IMR-90 (cell line): ENCODE measurements around the gene TRIM27. TPM values are rescaled to one million over a fixed set of nuclear protein-coding genes. Genes with fewer than 3 reads are reported as not detected.
"Not testable (repeated sequence)": the region's sequence is repeated elsewhere in the genome, so short reads cannot be mapped to it uniquely, and the experiment has no call there.

Experiments
- ATAC-seq: fragments of 200-7000 bp; cut with Tn5 transposase; 2 replicates; pipeline ENCODE4 v1.9.1; 2020; ENCODE audit warnings: low read depth, mild to moderate bottlenecking, moderate library complexity
- BruUV-seq: library from RNA; stranded (reverse); fragments of 400-500 nt; replicated peaks from 2 replicates; lab custom pipeline; 2021; lab: Mats Ljungman, UMichigan
- CTCF ChIA-PET: fragments of 300-600 bp; formaldehyde crosslinking; extraction: SDS; loops from one replicate; lab custom pipeline; 2021; ENCODE audit warnings: antibody characterized with exemption; lab: Yijun Ruan, JAX
- POLR2A ChIA-PET: fragments of 300-600 bp; sonication (Branson Sonifier 250); formaldehyde crosslinking; loops from one replicate; lab custom pipeline; 2022; ENCODE audit warnings: antibody characterized with exemption; ENCODE audit not compliant: unreplicated experiment; lab: Charles Lee
- DNase-seq: peaks from one replicate; pipeline ENCODE4 v3.0.0; 2013
- H2AFZ ChIP-seq: replicated peaks from 2 replicates; pipeline ENCODE3; 2013; ENCODE audit warnings: low read length, mild to moderate bottlenecking; ENCODE audit not compliant: poor library complexity
- H2AK5ac ChIP-seq: 2 replicates; pipeline ENCODE4 v1.6.1; 2013; ENCODE audit warnings: low read depth, low read length, inconsistent platforms
- H2AK9ac ChIP-seq: replicated peaks from 2 replicates; pipeline ENCODE3; 2013; ENCODE audit warnings: mild to moderate bottlenecking, low read depth, low read length, moderate library complexity; ENCODE audit not compliant: poor library complexity
- H2BK120ac ChIP-seq: 2 replicates; pipeline ENCODE4 v1.6.1; 2013; ENCODE audit warnings: low read depth, low read length, inconsistent platforms
- H2BK15ac ChIP-seq: 3 replicates; pipeline ENCODE4 v1.6.1; 2013; ENCODE audit warnings: low read depth, low read length, inconsistent platforms
- H2BK20ac ChIP-seq: 2 replicates; pipeline ENCODE4 v1.6.1; 2013; ENCODE audit warnings: low read depth, mild to moderate bottlenecking, inconsistent platforms, low read length, moderate library complexity
- H2BK5ac ChIP-seq: 2 replicates; pipeline ENCODE4 v1.6.1; 2013; ENCODE audit warnings: mild to moderate bottlenecking, low read depth, low read length, inconsistent platforms; ENCODE audit not compliant: poor library complexity, severe bottlenecking
- H3K14ac ChIP-seq: replicated peaks from 2 replicates; pipeline ENCODE4 v1.6.1; 2013; ENCODE audit warnings: low read depth, low read length, inconsistent platforms
- H3K18ac ChIP-seq: 2 replicates; pipeline ENCODE4 v1.6.1; 2013; ENCODE audit warnings: low read depth, low read length, control low read depth
- H3K23ac ChIP-seq: 2 replicates; pipeline ENCODE4 v1.6.1; 2013; ENCODE audit warnings: low read depth, low read length, inconsistent platforms
- H3K27ac ChIP-seq: 2 replicates; pipeline ENCODE4 v1.5.1; 2013; ENCODE audit warnings: mild to moderate bottlenecking, control low read depth, low read length; ENCODE audit not compliant: insufficient read depth
- H3K27me3 ChIP-seq: 2 replicates; pipeline ENCODE4 v1.6.1; 2013; ENCODE audit warnings: low read length; ENCODE audit not compliant: control insufficient read depth, insufficient read depth
- H3K36me3 ChIP-seq: 2 replicates; pipeline ENCODE4 v1.6.1; 2013; ENCODE audit warnings: low read length, mixed read lengths; ENCODE audit not compliant: control insufficient read depth, insufficient read depth
- H3K4ac ChIP-seq: 2 replicates; pipeline ENCODE4 v1.6.1; 2013; ENCODE audit warnings: low read depth, low read length, inconsistent platforms
- H3K4me1 ChIP-seq: 2 replicates; pipeline ENCODE4 v1.6.1; 2013; ENCODE audit warnings: low read length, mixed read lengths; ENCODE audit not compliant: control insufficient read depth, insufficient read depth
- H3K4me2 ChIP-seq: 2 replicates; pipeline ENCODE4 v1.6.1; 2013; ENCODE audit warnings: low read depth, mild to moderate bottlenecking, control low read depth, low read length, moderate library complexity
- H3K4me3 ChIP-seq: 2 replicates; pipeline ENCODE4 v1.5.1; 2013; ENCODE audit warnings: low read depth, mild to moderate bottlenecking, control low read depth, low read length, moderate library complexity; ENCODE audit not compliant: insufficient read depth
- H3K56ac ChIP-seq: 2 replicates; pipeline ENCODE4 v1.6.1; 2013; ENCODE audit warnings: low read length, inconsistent platforms; ENCODE audit not compliant: insufficient read depth; ENCODE audit errors: extremely low read depth
- H3K79me1 ChIP-seq, 2 experiments: 2 replicates each; pipeline ENCODE4 v1.6.1; 2013; ENCODE audit warnings: low read length in 2 of 2, inconsistent platforms in 1 of 2, low read depth in 1 of 2
- H3K9ac ChIP-seq: 2 replicates; pipeline ENCODE4 v1.6.1; 2013; ENCODE audit warnings: low read depth, low read length, control low read depth
- H3K9me1 ChIP-seq: 2 replicates; pipeline ENCODE4 v1.6.1; 2013; ENCODE audit warnings: low read length, inconsistent platforms; ENCODE audit not compliant: insufficient read depth
- H3K9me3 ChIP-seq: 2 replicates; pipeline ENCODE4 v1.6.1; 2013; ENCODE audit warnings: low read length; ENCODE audit not compliant: control insufficient read depth, insufficient read depth
- H4K20me1 ChIP-seq: 2 replicates; pipeline ENCODE4 v1.6.1; 2013; ENCODE audit warnings: low read length, inconsistent platforms; ENCODE audit not compliant: insufficient read depth
- H4K5ac ChIP-seq: 2 replicates; pipeline ENCODE4 v1.6.1; 2013; ENCODE audit warnings: mild to moderate bottlenecking, low read depth, low read length, control low read depth
- H4K8ac ChIP-seq, 2 experiments: 2 replicates each; pipeline ENCODE4 v1.6.1; 2013; ENCODE audit warnings: low read depth in 2 of 2, low read length in 2 of 2, control low read depth in 1 of 2, inconsistent platforms in 1 of 2
- H4K91ac ChIP-seq: 2 replicates; pipeline ENCODE4 v1.6.1; 2013; ENCODE audit warnings: low read depth, low read length, inconsistent platforms; ENCODE audit not compliant: insufficient read depth
- MAFK ChIP-seq: IDR thresholded peaks from 2 replicates; pipeline ENCODE4 v1.6.1; 2012; ENCODE audit warnings: low read depth, low read length, improper control_type of control experiment
- WGBS, 2 experiments: methylation state at CpG; one replicate each; pipeline versions ENCODE4 v1.1.5 to v1.1.7; 2013; ENCODE audit warnings: missing lambda C conversion rate in 2 of 2; ENCODE audit not compliant: insufficient read length in 1 of 2; ENCODE audit errors: extremely low coverage in 2 of 2; 5-methylcytosine and 5-hydroxymethylcytosine counted together
- dilution Hi-C: fragments of 300-500 bp; cut with HindIII; formaldehyde crosslinking; loops from one replicate; pipeline ENCODE4 v1.14.3; 2018; ENCODE audit warnings: low sequenced_read_pairs; ENCODE audit not compliant: unreplicated experiment
- in situ Hi-C: fragments of 300-500 bp; cut with MboI; formaldehyde crosslinking; loops from 3 replicates; pipeline ENCODE4 v1.14.3; 2019; ENCODE audit warnings: low sequenced_read_pairs, inconsistent platforms, mixed read lengths
- intact Hi-C: fragments of 100-400 bp; cut with micrococcal nuclease; formaldehyde crosslinking; loops from 2 replicates; pipeline ENCODE4 v1.10.0; 2022
- polyA plus RNA-seq, 3 experiments: library from polyadenylated mRNA; depleted of rRNA; stranded (reverse); fragments of >200 nt; gene quantifications; 2 replicates each; pipeline ENCODE4 v1.2.3, GENCODE V29; 2012; ENCODE audit warnings: low replicate concordance in 1 of 3
- total RNA-seq: library from RNA; depleted of rRNA; stranded (reverse); fragments of >200 nt; gene quantifications from 2 replicates; pipeline ENCODE4 v1.2.3, GENCODE V29; 2012
- TF ChIP-seq, protein P1 (sequence below): fragments of 150-350 bp; IDR thresholded peaks from 2 replicates; pipeline ENCODE4 v1.6.1; 2016; ENCODE audit warnings: low read depth, mild to moderate bottlenecking, low read length, moderate library complexity, borderline replicate concordance

TRIM27 gene
- total and polyA plus RNA-seq, 2 of the 4 experiments (the other 2 are of a cell fraction) = 44.4 to 48.0 TPM

DNA sequence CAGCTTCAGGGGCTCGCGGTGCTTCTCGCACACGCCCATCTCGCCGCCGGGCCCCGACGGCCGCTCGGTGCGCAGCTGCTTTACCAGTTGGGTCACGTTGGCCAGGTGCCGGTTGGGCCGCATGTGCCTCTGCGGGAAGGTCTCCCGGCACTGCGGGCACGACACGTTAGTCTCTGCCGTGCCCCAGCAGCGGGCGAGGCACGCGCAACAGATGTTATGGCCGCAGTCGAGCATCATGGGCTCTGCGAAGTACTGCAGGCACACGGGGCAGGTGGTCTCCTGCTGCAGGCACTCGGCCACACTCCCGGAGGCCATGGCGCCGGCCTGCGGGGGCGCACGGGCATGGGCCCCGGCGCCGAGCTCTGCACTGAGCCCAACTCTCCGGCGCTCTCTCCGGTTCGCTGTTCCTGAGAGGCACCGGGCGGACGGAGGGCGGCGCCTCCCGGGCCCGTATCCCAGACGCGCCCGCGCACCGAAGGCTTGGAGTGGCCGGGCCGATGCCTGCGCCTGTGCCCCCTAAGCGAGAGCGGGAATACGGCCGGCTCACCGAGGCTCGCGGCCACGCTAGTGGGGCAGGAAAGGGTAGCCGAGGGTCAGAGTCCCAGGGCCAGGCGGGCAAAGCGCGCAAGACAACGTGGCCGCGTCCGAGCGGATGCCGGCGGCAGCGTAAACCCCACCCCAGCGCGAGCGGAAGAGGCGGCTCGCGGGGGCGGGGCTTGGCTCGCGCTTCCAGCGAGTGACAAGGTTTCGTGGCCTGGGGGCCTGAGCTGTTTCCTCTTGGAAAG, at the start of gene TRIM27 (continued):
- TF ChIP-seq MAFK = no peak
- TF ChIP-seq, protein P1, sequence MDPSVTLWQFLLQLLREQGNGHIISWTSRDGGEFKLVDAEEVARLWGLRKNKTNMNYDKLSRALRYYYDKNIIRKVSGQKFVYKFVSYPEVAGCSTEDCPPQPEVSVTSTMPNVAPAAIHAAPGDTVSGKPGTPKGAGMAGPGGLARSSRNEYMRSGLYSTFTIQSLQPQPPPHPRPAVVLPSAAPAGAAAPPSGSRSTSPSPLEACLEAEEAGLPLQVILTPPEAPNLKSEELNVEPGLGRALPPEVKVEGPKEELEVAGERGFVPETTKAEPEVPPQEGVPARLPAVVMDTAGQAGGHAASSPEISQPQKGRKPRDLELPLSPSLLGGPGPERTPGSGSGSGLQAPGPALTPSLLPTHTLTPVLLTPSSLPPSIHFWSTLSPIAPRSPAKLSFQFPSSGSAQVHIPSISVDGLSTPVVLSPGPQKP = no peak

DNA sequence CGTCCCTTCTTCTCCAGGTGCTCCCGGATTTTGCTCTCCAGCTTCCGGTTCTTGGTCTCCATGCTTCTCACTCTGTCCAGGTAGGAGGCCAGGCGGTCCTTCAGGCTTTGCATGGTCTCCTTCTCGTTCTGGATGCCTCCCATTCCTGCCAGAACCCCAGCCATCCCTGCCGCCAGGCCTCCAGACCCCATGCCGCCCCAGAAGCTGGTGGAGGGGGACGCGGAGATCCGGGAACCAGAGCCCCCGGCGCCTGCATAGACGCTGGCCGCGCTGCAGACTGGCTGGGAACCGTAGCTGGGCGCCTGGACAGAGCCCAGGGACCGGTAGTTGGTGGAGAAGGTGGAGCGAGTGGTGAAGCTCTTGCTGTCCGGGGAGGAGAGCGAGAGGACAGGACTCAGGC, 46.3 kb upstream of the TRIM27 start:
- H2BK120ac ChIP-seq, H2BK15ac ChIP-seq, H3K9me1 ChIP-seq, H2BK20ac ChIP-seq, CTCF ChIA-PET, BruUV-seq, H4K5ac ChIP-seq, DNase-seq, H3K18ac ChIP-seq, H3K27ac ChIP-seq, H3K27me3 ChIP-seq, in situ Hi-C loops, H3K36me3 ChIP-seq, H3K14ac ChIP-seq, H2AFZ ChIP-seq, H3K4me2 ChIP-seq, H3K9me3 ChIP-seq, H3K9ac ChIP-seq, H4K8ac ChIP-seq, H3K79me1 ChIP-seq, H2AK5ac ChIP-seq, POLR2A ChIA-PET, intact Hi-C loops, H2AK9ac ChIP-seq, H3K4ac ChIP-seq, H4K20me1 ChIP-seq, H3K56ac ChIP-seq, dilution Hi-C loops, H3K23ac ChIP-seq, H3K4me1 ChIP-seq, H3K4me3 ChIP-seq, H4K91ac ChIP-seq, H2BK5ac ChIP-seq, ATAC-seq: not testable (repeated sequence)
- 94% methylated on average over 3 of the region's 21 CpGs; no CpG with 5 or more reads in 1 of the 2 experiments for WGBS, 2 experiments
